ENCODE results near the gene CYP1A2. TPM values are rescaled to one million over a fixed set of nuclear protein-coding genes. Genes with fewer than 3 reads are reported as not detected.

CYP1A2 gene
- total RNA-seq, 1 donor from 2014 or later, result not detected

DNA sequence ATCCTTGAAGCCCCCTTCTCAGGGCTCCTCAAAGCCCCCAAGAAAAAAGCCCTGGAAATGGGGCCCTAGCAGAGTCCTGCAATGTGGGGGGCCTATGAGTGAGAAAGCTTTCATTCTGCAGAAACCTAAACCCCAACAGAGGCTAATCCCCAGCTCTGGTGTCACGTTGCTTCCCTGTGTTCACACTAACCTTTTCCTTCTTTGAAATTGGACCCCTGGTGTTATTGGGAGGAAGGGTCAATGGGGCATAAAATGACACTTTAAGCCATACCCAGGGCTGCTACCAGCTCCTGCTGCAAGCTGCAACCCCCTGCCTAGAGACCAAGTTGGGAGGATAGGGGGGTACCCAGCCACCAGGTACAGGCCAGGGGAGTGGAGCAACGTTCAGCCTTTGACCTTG is 2.1 kb downstream of the CYP1A2 start:
- H3K27ac Mint-ChIP-seq, result no peak overlapping the region
- no peaks in the 10 kb centered on the region for H3K36me3 Mint-ChIP-seq (ENCODE audit: low read depth)
- peaks cover 1% of the 10 kb centered on the region for H3K27me3 Mint-ChIP-seq (ENCODE audit: low read depth)
- H3K4me1 Mint-ChIP-seq (ENCODE audit: low read depth), result no peaks in the 10 kb centered on the region
- no peak overlapping the region for H3K4me3 Mint-ChIP-seq (ENCODE audit: low read depth)
- DNase-seq (ENCODE audit: low spot score), result no peak
- H3K9me3 Mint-ChIP-seq, result no peaks in the 10 kb centered on the region
- intact Hi-C loops (cut with micrococcal nuclease), result no loop called here

GRCh38 chr15:74752011-74752410 is 3.4 kb downstream of the CYP1A2 start:
- H3K4me1 Mint-ChIP-seq (ENCODE audit: low read depth), result no peaks in the 10 kb centered on the region
- H3K27me3 Mint-ChIP-seq (ENCODE audit: low read depth), result no peaks in the 10 kb centered on the region
- no peak overlapping the region for H3K4me3 Mint-ChIP-seq (ENCODE audit: low read depth)
- H3K36me3 Mint-ChIP-seq (ENCODE audit: low read depth), result no peaks in the 10 kb centered on the region
- no peak overlapping the region for H3K27ac Mint-ChIP-seq
- intact Hi-C loops (cut with micrococcal nuclease), result no loop called here
- no peak for DNase-seq (ENCODE audit: low spot score)
- no peaks in the 10 kb centered on the region for H3K9me3 Mint-ChIP-seq

- H3K27ac Mint-ChIP-seq, result no peak overlapping the region
- H3K4me3 Mint-ChIP-seq (ENCODE audit: low read depth), result no peak overlapping the region
- intact Hi-C loops (cut with micrococcal nuclease), result no loop called here
- no peaks in the 10 kb centered on the region for H3K27me3 Mint-ChIP-seq (ENCODE audit: low read depth)
- no peaks in the 10 kb centered on the region for H3K9me3 Mint-ChIP-seq
- no peaks in the 10 kb centered on the region for H3K36me3 Mint-ChIP-seq (ENCODE audit: low read depth)
- no peak for DNase-seq (ENCODE audit: low spot score)
- no peaks in the 10 kb centered on the region for H3K4me1 Mint-ChIP-seq (ENCODE audit: low read depth)
Observed at GRCh38 chr15:74752531-74752930, 3.9 kb downstream of the CYP1A2 start.

GRCh38 chr15:74754593-74755215 is 6.1 kb downstream of the CYP1A2 start:
- no peaks in the 10 kb centered on the region for H3K4me1 Mint-ChIP-seq (ENCODE audit: low read depth)

DNA sequence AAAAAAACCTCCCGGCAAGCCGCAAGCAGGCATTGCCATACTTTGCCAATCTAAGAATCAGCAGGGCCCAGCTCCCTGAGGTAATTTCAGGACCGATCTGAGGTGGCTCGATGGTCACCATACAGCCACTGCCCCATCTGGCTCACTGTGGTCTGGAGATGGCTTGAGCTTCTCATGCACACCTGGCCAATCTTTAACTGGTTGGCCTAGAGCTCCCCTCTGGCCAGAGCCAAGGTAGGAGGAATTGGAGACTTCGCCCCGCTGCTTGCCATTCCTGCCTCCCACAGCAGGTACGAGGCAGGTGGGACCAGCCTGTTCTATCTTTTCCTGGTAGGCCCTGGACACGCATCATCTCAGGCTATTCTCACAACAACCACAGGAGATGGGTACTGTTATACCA is 10.1 kb downstream of the CYP1A2 start:
- Mint-ChIP-seq H3K4me1 (ENCODE audit: low read depth) (no peaks in the 10 kb centered on the region), H3K9me3 (no peaks in the 10 kb centered on the region), H3K27me3 (ENCODE audit: low read depth) (no peaks in the 10 kb centered on the region), H3K27ac (no peak overlapping the region), H3K4me3 (ENCODE audit: low read depth) (no peak overlapping the region), H3K36me3 (ENCODE audit: low read depth) (no peaks in the 10 kb centered on the region)
- no peak for DNase-seq (ENCODE audit: low spot score)
- intact Hi-C loops (cut with micrococcal nuclease), result no loop called here

More at GRCh38 chr15:74754593-74755215, 6.1 kb downstream of the CYP1A2 start:
- no peaks in the 10 kb centered on the region for H3K9me3 Mint-ChIP-seq
- no peak overlapping the region for H3K27ac Mint-ChIP-seq
- H3K36me3 Mint-ChIP-seq (ENCODE audit: low read depth), result no peaks in the 10 kb centered on the region
- H3K27me3 Mint-ChIP-seq (ENCODE audit: low read depth), result no peaks in the 10 kb centered on the region
- intact Hi-C loops (cut with micrococcal nuclease), result no loop called here
- H3K4me3 Mint-ChIP-seq (ENCODE audit: low read depth), result no peak overlapping the region
- no peak for DNase-seq (ENCODE audit: low spot score)

DNA sequence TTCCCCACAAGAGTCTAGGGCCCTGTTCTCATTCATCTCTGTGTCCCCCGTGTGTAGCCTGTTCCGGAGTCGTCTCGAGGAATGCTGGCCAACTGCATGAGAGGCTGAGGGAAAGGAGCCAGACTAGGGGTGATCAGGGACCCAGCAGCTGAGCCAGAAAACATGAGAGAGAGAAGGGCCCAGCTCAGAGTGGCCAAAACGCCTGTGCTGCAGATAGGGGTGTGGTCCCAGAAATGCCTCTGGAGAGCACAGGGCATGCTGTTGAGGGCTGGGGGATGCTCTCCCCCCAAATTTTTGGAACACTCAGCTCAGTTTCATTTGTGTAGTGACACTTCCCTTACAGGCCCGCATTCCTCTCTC is 14.1 kb downstream of the CYP1A2 start:
- DNase-seq (ENCODE audit: low spot score), result no peak
- intact Hi-C loops (cut with micrococcal nuclease), result no loop called here
- no peaks in the 10 kb centered on the region for H3K36me3 Mint-ChIP-seq (ENCODE audit: low read depth)
- no peaks in the 10 kb centered on the region for H3K4me1 Mint-ChIP-seq (ENCODE audit: low read depth)
- no peak overlapping the region for H3K4me3 Mint-ChIP-seq (ENCODE audit: low read depth)
- H3K27ac Mint-ChIP-seq, result no peak overlapping the region
- no peaks in the 10 kb centered on the region for H3K27me3 Mint-ChIP-seq (ENCODE audit: low read depth)
- no peaks in the 10 kb centered on the region for H3K9me3 Mint-ChIP-seq

DNA sequence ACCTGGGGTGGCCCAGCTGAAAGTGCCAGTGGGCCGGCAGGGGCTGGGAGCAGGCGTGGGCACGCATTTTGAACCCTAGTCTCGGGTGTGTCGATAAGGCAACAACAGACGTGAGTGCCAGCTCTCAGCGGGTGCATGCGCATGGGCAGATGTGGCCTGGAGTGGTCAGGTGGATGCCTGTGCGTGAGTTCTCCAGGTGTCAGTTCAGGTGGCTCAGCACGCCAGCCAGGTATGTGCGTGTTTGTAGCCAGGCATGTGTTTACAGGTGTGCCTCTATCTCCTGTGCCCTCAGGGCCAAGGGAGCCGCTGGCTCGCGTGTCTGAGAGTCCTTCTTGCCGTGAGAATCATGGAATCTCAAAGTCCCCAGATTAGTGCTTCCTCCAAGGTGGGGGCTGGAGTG is 14.8 kb downstream of the CYP1A2 start:
- Mint-ChIP-seq H3K4me3 (ENCODE audit: low read depth) (no peak overlapping the region), H3K27me3 (ENCODE audit: low read depth) (no peaks in the 10 kb centered on the region), H3K36me3 (ENCODE audit: low read depth) (no peaks in the 10 kb centered on the region), H3K27ac (no peak overlapping the region), H3K4me1 (ENCODE audit: low read depth) (no peaks in the 10 kb centered on the region), H3K9me3 (no peaks in the 10 kb centered on the region)
- no peak for DNase-seq (ENCODE audit: low spot score)
- intact Hi-C loops (cut with micrococcal nuclease), result no loop called here

DNA sequence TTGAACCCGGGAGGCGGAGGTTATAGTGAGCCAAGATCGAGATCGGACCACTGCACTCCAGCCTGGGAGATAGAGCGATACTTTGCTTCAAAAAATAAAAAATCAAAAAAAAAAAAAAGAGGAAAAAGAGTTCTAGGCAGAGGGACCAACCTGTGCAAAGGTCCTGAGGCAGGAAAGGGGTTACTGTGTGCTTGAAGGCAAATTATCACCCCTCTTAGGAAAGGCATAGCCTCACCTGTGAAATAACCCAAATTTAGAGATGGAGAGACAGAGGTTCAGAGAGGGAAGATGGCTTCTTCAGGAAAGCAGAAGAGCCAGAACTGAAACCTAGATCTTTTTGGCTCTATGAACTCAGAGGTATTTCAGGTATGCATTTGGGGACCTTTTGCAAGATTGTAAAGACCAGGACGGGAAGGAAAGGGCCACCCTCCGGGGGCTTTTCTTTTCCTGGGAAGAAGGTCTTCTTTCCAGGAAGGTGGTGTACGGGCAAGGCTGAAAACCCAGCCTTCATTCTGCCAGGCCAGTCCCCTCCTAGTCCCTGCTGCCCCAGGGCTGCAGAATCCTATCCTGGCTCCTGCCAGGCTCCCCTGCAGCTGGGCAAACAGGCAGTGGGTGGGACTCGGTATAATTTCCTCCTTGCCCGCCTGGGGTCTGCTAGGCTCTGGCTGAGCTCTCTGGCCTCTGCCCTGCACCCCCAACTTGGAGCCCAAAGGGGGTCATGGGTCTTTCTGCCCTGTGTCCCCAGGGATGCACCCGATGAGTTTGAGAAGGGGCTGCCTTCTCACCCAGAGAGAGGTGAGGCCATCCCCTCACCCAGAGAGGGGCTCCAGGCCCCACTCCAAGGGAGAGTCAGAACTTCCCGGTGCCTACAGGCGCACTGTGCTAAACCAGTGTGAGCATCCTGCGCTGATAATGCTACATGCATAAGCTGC is 18.8 kb downstream of the CYP1A2 start:
- Mint-ChIP-seq H3K27ac (no peak overlapping the region), H3K4me3 (ENCODE audit: low read depth) (no peak overlapping the region), H3K9me3 (no peaks in the 10 kb centered on the region), H3K36me3 (ENCODE audit: low read depth) (no peaks in the 10 kb centered on the region), H3K4me1 (ENCODE audit: low read depth) (peaks cover 15% of the 10 kb centered on the region), H3K27me3 (ENCODE audit: low read depth) (no peaks in the 10 kb centered on the region)
- no peak for DNase-seq (ENCODE audit: low spot score)
- intact Hi-C loops (cut with micrococcal nuclease), result no loop called here

GRCh38 chr15:74768099-74768770 is 19.6 kb downstream of the CYP1A2 start:
- no peak for DNase-seq (ENCODE audit: low spot score)
- H3K27ac Mint-ChIP-seq, result no peak overlapping the region
- intact Hi-C loops (cut with micrococcal nuclease), result no loop called here

GRCh38 chr15:74768771-74769342 is 20.2 kb downstream of the CYP1A2 start:
- Mint-ChIP-seq H3K9me3 (no peaks in the 10 kb centered on the region), H3K36me3 (ENCODE audit: low read depth) (no peaks in the 10 kb centered on the region), H3K27ac (no peak overlapping the region), H3K27me3 (ENCODE audit: low read depth) (no peaks in the 10 kb centered on the region), H3K4me3 (ENCODE audit: low read depth) (no peak overlapping the region), H3K4me1 (ENCODE audit: low read depth) (peaks cover 23% of the 10 kb centered on the region)
- DNase-seq (ENCODE audit: low spot score), result peak; percentile 45
- intact Hi-C loops (cut with micrococcal nuclease), result loop anchor here (1.0 kb wide), 2 partner anchors 134 to 394 kb away; no protein-coding TSS in a partner anchor

More at GRCh38 chr15:74768099-74768770, 19.6 kb downstream of the CYP1A2 start:
- Mint-ChIP-seq H3K27me3 (ENCODE audit: low read depth) (no peaks in the 10 kb centered on the region), H3K9me3 (no peaks in the 10 kb centered on the region), H3K4me3 (ENCODE audit: low read depth) (no peak overlapping the region), H3K36me3 (ENCODE audit: low read depth) (no peaks in the 10 kb centered on the region), H3K4me1 (ENCODE audit: low read depth) (peaks cover 21% of the 10 kb centered on the region)

- Mint-ChIP-seq H3K4me1 (ENCODE audit: low read depth) (peaks cover 28% of the 10 kb centered on the region), H3K9me3 (no peaks in the 10 kb centered on the region), H3K27ac (no peak overlapping the region), H3K36me3 (ENCODE audit: low read depth) (no peaks in the 10 kb centered on the region), H3K4me3 (ENCODE audit: low read depth) (no peak overlapping the region), H3K27me3 (ENCODE audit: low read depth) (no peaks in the 10 kb centered on the region)
- intact Hi-C loops (cut with micrococcal nuclease), result loop anchor here (1.0 to 2.0 kb wide), 3 partner anchors 73 to 394 kb away; partner anchors contain the start of gene ULK3
- no peak for DNase-seq (ENCODE audit: low spot score)
Observed at GRCh38 chr15:74769463-74770025, 20.9 kb downstream of the CYP1A2 start.

GRCh38 chr15:74770211-74770903 is 21.7 kb downstream of the CYP1A2 start:
- Mint-ChIP-seq H3K9me3 (no peaks in the 10 kb centered on the region), H3K36me3 (ENCODE audit: low read depth) (no peaks in the 10 kb centered on the region)
- DNase-seq (ENCODE audit: low spot score), result no peak

More at GRCh38 chr15:74770211-74770903, 21.7 kb downstream of the CYP1A2 start:
- intact Hi-C loops (cut with micrococcal nuclease), result loop anchor here (2.0 kb wide), 1 partner anchor 72 kb away; the partner anchor contains the start of gene ULK3
- Mint-ChIP-seq H3K27ac (no peak overlapping the region), H3K4me1 (ENCODE audit: low read depth) (peaks cover 33% of the 10 kb centered on the region), H3K4me3 (ENCODE audit: low read depth) (no peak overlapping the region), H3K27me3 (ENCODE audit: low read depth) (no peaks in the 10 kb centered on the region)
